ENCODE measurements around the gene U2AF2.

GRCh38 chr19:55702131-55702627 is 47.3 kb downstream of the U2AF2 start:
- TF ChIP-seq CTCF (conservative IDR thresholded peaks at IDR 0.05; ENCODE audit: low read depth, low read length) (no peak), POLR2A (IDR thresholded peaks at IDR 0.05; ENCODE audit: low read depth, low read length) (no peak), MAFK (IDR thresholded peaks at IDR 0.05; ENCODE audit: low read depth, low read length) (no peak), BHLHE40 (IDR thresholded peaks at IDR 0.05; ENCODE audit: low read depth, low read length) (no peak), RFX5 (IDR thresholded peaks at IDR 0.05; ENCODE audit: low read depth, low read length) (no peak), MXI1 (IDR thresholded peaks at IDR 0.05; ENCODE audit: borderline replicate concordance, low read depth, low read length) (no peak), NFE2L2 (IDR thresholded peaks at IDR 0.05; ENCODE audit: low read depth, low read length) (no peak), CEBPB (IDR thresholded peaks at IDR 0.05; ENCODE audit: low read depth, low read length) (no peak), RCOR1 (IDR thresholded peaks at IDR 0.05; ENCODE audit: insufficient replicate concordance, low read length) (no peak), SMC3 (IDR thresholded peaks at IDR 0.05; ENCODE audit: low read depth, low read length) (no peak), FOS (IDR thresholded peaks at IDR 0.05; ENCODE audit: low read depth, low read length) (no peak)
